B cell (primary cell): ENCODE measurements around the gene APOL6. TPM values are rescaled to one million over a fixed set of nuclear protein-coding genes. Genes with fewer than 3 reads are reported as not detected.
"Not testable (repeated sequence)": the region's sequence is repeated elsewhere in the genome, so short reads cannot be mapped to it uniquely, and the experiment has no call there.

Experiments used
- ATAC-seq: fragments of 200-7000 bp; cut with Tn5 transposase; one replicate; pipeline ENCODE4 v1.10.0; 2021; ENCODE audit warnings: low read depth, mild to moderate bottlenecking, moderate number of reproducible peaks, moderate library complexity
- CTCF ChIA-PET: fragments of 350-600 bp; sonication (Branson Sonifier 250); formaldehyde crosslinking; loops from one replicate; lab custom pipeline; 2021; ENCODE audit warnings: antibody characterized with exemption, inconsistent platforms; lab: Charles Lee
- POLR2A ChIA-PET: fragments of 350-600 bp; sonication (Branson Sonifier 250); formaldehyde crosslinking; loops from one replicate; lab custom pipeline; 2021; ENCODE audit warnings: antibody characterized with exemption; lab: Charles Lee
- DNase-seq: peaks from one replicate; pipeline ENCODE4 v3.0.0; 2013
- H2AFZ ChIP-seq: 2 replicates; pipeline ENCODE4 v1.6.1; 2012; ENCODE audit warnings: mild to moderate bottlenecking, low read depth, low read length; ENCODE audit not compliant: insufficient read depth, poor library complexity, severe bottlenecking
- H3K27ac ChIP-seq, 2 donors: 1 replicate in 1 of 2; 2 replicates in 1 of 2; pipeline ENCODE4 v1.5.1; 2012 to 2013; ENCODE audit warnings: low read length in 2 of 2, mild to moderate bottlenecking in 2 of 2, moderate library complexity in 1 of 2
- H3K27me3 ChIP-seq, 4 experiments: fragments of 200-600 bp in 1 of 4; sonication (generic) in 1 of 4; replicated peaks in 1 of 4; 1 replicate in 2 of 4; 2 replicates in 2 of 4; pipeline versions ENCODE4 v1.6.1 to v1.7.0; 2013 to 2016; ENCODE audit warnings: low read length in 3 of 4, mild to moderate bottlenecking in 2 of 4, mixed read lengths in 1 of 4, moderate library complexity in 1 of 4; ENCODE audit not compliant: insufficient read depth in 4 of 4, control insufficient read depth in 3 of 4; ENCODE audit errors: control extremely low read depth in 1 of 4
- H3K36me3 ChIP-seq, 2 experiments: replicated peaks in 1 of 2; 1 replicate in 1 of 2; 2 replicates in 1 of 2; pipeline versions ENCODE4 v1.6.1 to v1.7.1; 2013; ENCODE audit warnings: low read length in 1 of 2; ENCODE audit not compliant: insufficient read depth in 2 of 2, control insufficient read depth in 1 of 2; ENCODE audit errors: control extremely low read depth in 1 of 2, extremely low read depth in 1 of 2
- H3K4me1 ChIP-seq, 2 donors: fragments of 200-600 bp in 1 of 2; sonication (generic) in 1 of 2; 1 replicate in 1 of 2; 2 replicates in 1 of 2; pipeline versions ENCODE4 v1.5.1 to v1.6.1; 2013 to 2017; ENCODE audit warnings: low read length in 2 of 2; ENCODE audit not compliant: control insufficient read depth in 2 of 2, insufficient read depth in 2 of 2
- H3K4me2 ChIP-seq: replicated peaks from 2 replicates; pipeline ENCODE3; 2012; ENCODE audit warnings: mild to moderate bottlenecking, low read depth, low read length; ENCODE audit not compliant: poor library complexity, severe bottlenecking
- H3K4me3 ChIP-seq, 5 experiments: fragments of 200-600 bp in 1 of 5; sonication (generic) in 1 of 5; 1 replicate in 3 of 5; 2 replicates in 2 of 5; pipeline versions ENCODE4 v1.5.1 to v1.7.0; 2011 to 2016; ENCODE audit warnings: low read length in 4 of 5, mild to moderate bottlenecking in 4 of 5, low read depth in 2 of 5, control low read depth in 1 of 5, moderate library complexity in 1 of 5; ENCODE audit not compliant: insufficient read depth in 1 of 5; ENCODE audit errors: control extremely low read depth in 1 of 5, extremely low read depth in 1 of 5
- H3K79me2 ChIP-seq: fragments of 200-600 bp; sonication (generic); one replicate; pipeline ENCODE4 v1.6.0; 2016; ENCODE audit warnings: low read length; ENCODE audit not compliant: control insufficient read depth, insufficient read depth
- H3K9ac ChIP-seq: fragments of 200-600 bp; sonication (generic); 2 replicates; pipeline ENCODE4 v1.6.1; 2017; ENCODE audit warnings: mild to moderate bottlenecking, low read length, moderate library complexity
- H3K9me3 ChIP-seq, 3 donors: one replicate each; pipeline versions ENCODE4 v1.6.1 to v1.7.1; 2013; ENCODE audit warnings: low read length in 2 of 3; ENCODE audit not compliant: control insufficient read depth in 2 of 3, insufficient read depth in 1 of 3; ENCODE audit errors: control extremely low read depth in 1 of 3
- H4K20me1 ChIP-seq: 2 replicates; pipeline ENCODE4 v1.6.0; 2012; ENCODE audit warnings: mild to moderate bottlenecking, low read length; ENCODE audit not compliant: insufficient read depth, control insufficient read depth, poor library complexity, severe bottlenecking
- H3K27ac Mint-ChIP-seq: one replicate; pipeline ENCODE4 v1.8.0; 2021; ENCODE audit warnings: mixed read lengths
- H3K27me3 Mint-ChIP-seq: one replicate; pipeline ENCODE4 v1.8.0; 2021; ENCODE audit warnings: mixed read lengths
- H3K4me1 Mint-ChIP-seq: one replicate; pipeline ENCODE4 v1.8.0; 2021; ENCODE audit warnings: mixed read lengths
- H3K4me3 Mint-ChIP-seq: one replicate; pipeline ENCODE4 v1.8.0; 2021; ENCODE audit warnings: mixed read lengths
- H3K9me3 Mint-ChIP-seq: one replicate; pipeline ENCODE4 v1.8.0; 2022; ENCODE audit warnings: mixed read lengths; ENCODE audit not compliant: insufficient read depth
- CTCF ChIP-seq: fragments of 200-600 bp; IDR thresholded peaks from one replicate; pipeline ENCODE4 v1.8.0; 2022; ENCODE audit warnings: antibody characterized with exemption, mild to moderate bottlenecking
- EZH2 ChIP-seq: IDR thresholded peaks from 2 replicates; pipeline ENCODE4 v1.6.1; 2012; ENCODE audit warnings: borderline replicate concordance, low read depth, mild to moderate bottlenecking, moderate library complexity, low read length; ENCODE audit not compliant: insufficient read depth, poor library complexity, severe bottlenecking
- WGBS: methylation state at CpG from one replicate; pipeline ENCODE4 v1.1.5; 2013; ENCODE audit warnings: missing lambda C conversion rate; ENCODE audit not compliant: insufficient coverage; 5-methylcytosine and 5-hydroxymethylcytosine counted together
- intact Hi-C: fragments of 100-400 bp; cut with micrococcal nuclease; formaldehyde crosslinking; loops from one replicate; pipeline ENCODE4 v1.10.0; 2022
- polyA plus RNA-seq: library from polyadenylated mRNA; depleted of rRNA; stranded (reverse); fragments of >200 nt; gene quantifications from 2 replicates; pipeline ENCODE4 v1.2.3, GENCODE V29; 2012
- total RNA-seq, 2 donors: library from RNA; stranded (reverse); fragments of 120-200 nt in 1 of 2; gene quantifications; 1 replicate in 1 of 2; 2 replicates in 1 of 2; pipeline versions ENCODE4 v1.2.3 to v1.2.4, GENCODE V29; 2013 to 2022

The APOL6 gene
- total and polyA plus RNA-seq, 2 donors (not counting 1 experiment from before 2014, with no cell fraction given), result 2.3 to 7.0 TPM

DNA sequence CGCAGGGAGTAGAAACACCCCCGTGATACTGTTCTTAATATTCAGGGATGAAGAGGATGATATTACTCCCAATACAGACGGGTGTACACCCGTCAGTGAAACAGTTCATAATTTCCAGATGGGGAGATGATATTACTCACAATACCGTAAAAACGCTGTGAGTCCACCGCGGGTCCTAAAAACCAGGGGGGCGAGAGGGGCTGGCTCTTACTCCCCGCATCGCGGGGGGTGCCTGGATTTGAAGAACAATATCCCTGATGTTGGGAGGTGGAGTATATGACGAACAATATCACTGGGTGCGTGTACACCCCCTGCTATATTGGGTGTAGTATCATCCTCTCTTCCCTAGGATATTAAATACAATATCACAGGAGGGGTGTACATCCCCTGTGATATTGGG lies 48.9 kb downstream of the APOL6 start:
- TF ChIP-seq EZH2 (no peak), CTCF (no peak)
- H3K9me3 ChIP-seq, result no peaks in the 10 kb centered on the region
- no peaks in the 10 kb centered on the region for H3K4me1 Mint-ChIP-seq
- ATAC-seq (no peak), DNase-seq (no peak)
- no peak overlapping the region for H3K9ac ChIP-seq
- POLR2A ChIA-PET, result no interaction called here
- H3K27ac ChIP-seq, result no peak overlapping the region
- no peak overlapping the region for H2AFZ ChIP-seq
- CTCF ChIA-PET, result no interaction called here
- no peak overlapping the region for H3K4me3 Mint-ChIP-seq
- peaks cover 17% of the 10 kb centered on the region for H3K27me3 Mint-ChIP-seq
- no peaks in the 10 kb centered on the region for H3K36me3 ChIP-seq
- no peak overlapping the region for H3K27ac Mint-ChIP-seq
- H3K79me2 ChIP-seq, result no peaks in the 10 kb centered on the region
- H3K4me2 ChIP-seq, result no peak overlapping the region
- WGBS, result 90% methylated on average over 8 of the region's 14 CpGs
- intact Hi-C loops, result no loop called here
- H3K4me3 ChIP-seq, result no peak overlapping the region
- no peaks in the 10 kb centered on the region for H3K4me1 ChIP-seq
- H3K27me3 ChIP-seq, result peaks cover 0 to 2% (median 0%) of the 10 kb centered on the region in 4 experiments
- H3K9me3 Mint-ChIP-seq, result no peaks in the 10 kb centered on the region
- H4K20me1 ChIP-seq, result no peaks in the 10 kb centered on the region

GRCh38 chr22:35699852-35700251 lies 51.6 kb downstream of the APOL6 start:
- H3K4me1 Mint-ChIP-seq, H3K27ac ChIP-seq, H3K9me3 Mint-ChIP-seq, POLR2A ChIA-PET, H3K9ac ChIP-seq, H3K27ac Mint-ChIP-seq, H2AFZ ChIP-seq, H3K36me3 ChIP-seq, H3K79me2 ChIP-seq, H3K4me3 Mint-ChIP-seq, CTCF ChIA-PET, H3K4me2 ChIP-seq, H3K27me3 Mint-ChIP-seq, ATAC-seq, DNase-seq, H3K27me3 ChIP-seq, H3K4me1 ChIP-seq, H3K9me3 ChIP-seq, H3K4me3 ChIP-seq, intact Hi-C loops, H4K20me1 ChIP-seq: not testable (repeated sequence)
- WGBS, result no CpG with 5 or more reads among the region's 6 CpGs
